Prostate gland (tissue), 2 donors: ENCODE measurements around the gene DAPL1. TPM values are rescaled to one million over a fixed set of nuclear protein-coding genes. Genes with fewer than 3 reads are reported as not detected.

ENCODE experiments used
- DNase-seq: peaks from one replicate; pipeline ENCODE4 v3.0.0-alpha.2; 2019; ENCODE audit warnings: low spot score
- H3K27ac ChIP-seq, 2 donors: fragments of 200-600 bp; sonication (generic); 2 replicates each; pipeline ENCODE4 v1.5.1; 2017 to 2019
- H3K27me3 ChIP-seq: fragments of 200-600 bp; sonication (generic); replicated peaks from 2 replicates; pipeline ENCODE4 v1.5.1; 2019; ENCODE audit not compliant: insufficient read depth
- H3K36me3 ChIP-seq, 2 donors: fragments of 200-600 bp; sonication (generic); 1 replicate in 1 of 2; 2 replicates in 1 of 2; pipeline versions ENCODE4 v1.5.1 to v1.8.1; 2017 to 2019
- H3K4me1 ChIP-seq: fragments of 200-600 bp; sonication (generic); replicated peaks from 2 replicates; pipeline ENCODE4 v1.5.1; 2019
- H3K4me3 ChIP-seq, 2 donors: fragments of 200-600 bp; sonication (generic); 2 replicates each; pipeline ENCODE4 v1.5.1; 2017 to 2019
- H3K9me3 ChIP-seq: fragments of 200-600 bp; sonication (generic); 2 replicates; pipeline ENCODE4 v1.5.1; 2017
- POLR2A ChIP-seq: fragments of 450-650 bp; IDR thresholded peaks from one replicate; pipeline ENCODE4 v1.6.1; 2016; ENCODE audit warnings: antibody characterized with exemption, mild to moderate bottlenecking
- POLR2AphosphoS5 ChIP-seq: sonication (generic); formaldehyde crosslinking; IDR thresholded peaks from one replicate; pipeline ENCODE4 v1.6.1; 2017; ENCODE audit warnings: antibody characterized with exemption
- WGBS: methylation state at CpG from one replicate; pipeline ENCODE4 v1.1.5; 2018; 5-methylcytosine and 5-hydroxymethylcytosine counted together
- intact Hi-C: fragments of 100-400 bp; cut with DNase I; formaldehyde crosslinking; loops from one replicate; pipeline ENCODE4 v1.14.2; 2022
- total RNA-seq, 2 donors: library from RNA; depleted of rRNA; stranded (reverse); fragments of >200 nt; gene quantifications; one replicate each; pipeline ENCODE4 v1.1.0, GENCODE V29; 2016
- TF ChIP-seq, protein P1 (sequence below), 4 experiments: fragments of 200-600 bp in 2 of 4; fragments of 450-650 bp in 2 of 4; sonication (generic) in 2 of 4; IDR thresholded peaks; 1 replicate in 3 of 4; 2 replicates in 1 of 4; pipeline ENCODE4 v1.5.1; 2016 to 2019; ENCODE audit warnings: antibody characterized with exemption in 4 of 4, mild to moderate bottlenecking in 2 of 4, moderate library complexity in 2 of 4

Gene DAPL1
- total RNA-seq, 2 donors from 2014 or later = 19.0 TPM; not detected in 1

GRCh38 chr2:158750458-158751125 lies 44.5 kb upstream of the DAPL1 start:
- intact Hi-C loops = loop anchor here (5.0 kb wide), 1 partner anchor 293 kb away; the partner anchor contains the start of genes CCDC148 and PKP4
- Histone ChIP-seq H3K27ac (no peak overlapping the region), H3K4me3 (no peak overlapping the region), H3K4me1 (no peaks in the 10 kb centered on the region), H3K9me3 (no peaks in the 10 kb centered on the region), H3K36me3 (no peaks in the 10 kb centered on the region), H3K27me3 (no peaks in the 10 kb centered on the region)
- WGBS = 79% methylated on average over 5 of the region's 5 CpGs
- DNase-seq = no peak
- TF ChIP-seq, protein P1, sequence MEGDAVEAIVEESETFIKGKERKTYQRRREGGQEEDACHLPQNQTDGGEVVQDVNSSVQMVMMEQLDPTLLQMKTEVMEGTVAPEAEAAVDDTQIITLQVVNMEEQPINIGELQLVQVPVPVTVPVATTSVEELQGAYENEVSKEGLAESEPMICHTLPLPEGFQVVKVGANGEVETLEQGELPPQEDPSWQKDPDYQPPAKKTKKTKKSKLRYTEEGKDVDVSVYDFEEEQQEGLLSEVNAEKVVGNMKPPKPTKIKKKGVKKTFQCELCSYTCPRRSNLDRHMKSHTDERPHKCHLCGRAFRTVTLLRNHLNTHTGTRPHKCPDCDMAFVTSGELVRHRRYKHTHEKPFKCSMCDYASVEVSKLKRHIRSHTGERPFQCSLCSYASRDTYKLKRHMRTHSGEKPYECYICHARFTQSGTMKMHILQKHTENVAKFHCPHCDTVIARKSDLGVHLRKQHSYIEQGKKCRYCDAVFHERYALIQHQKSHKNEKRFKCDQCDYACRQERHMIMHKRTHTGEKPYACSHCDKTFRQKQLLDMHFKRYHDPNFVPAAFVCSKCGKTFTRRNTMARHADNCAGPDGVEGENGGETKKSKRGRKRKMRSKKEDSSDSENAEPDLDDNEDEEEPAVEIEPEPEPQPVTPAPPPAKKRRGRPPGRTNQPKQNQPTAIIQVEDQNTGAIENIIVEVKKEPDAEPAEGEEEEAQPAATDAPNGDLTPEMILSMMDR (IDR thresholded peaks at IDR 0.05) = no peak
- no peak for TF ChIP-seq POLR2AphosphoS5
- no peak for TF ChIP-seq POLR2A

DNA sequence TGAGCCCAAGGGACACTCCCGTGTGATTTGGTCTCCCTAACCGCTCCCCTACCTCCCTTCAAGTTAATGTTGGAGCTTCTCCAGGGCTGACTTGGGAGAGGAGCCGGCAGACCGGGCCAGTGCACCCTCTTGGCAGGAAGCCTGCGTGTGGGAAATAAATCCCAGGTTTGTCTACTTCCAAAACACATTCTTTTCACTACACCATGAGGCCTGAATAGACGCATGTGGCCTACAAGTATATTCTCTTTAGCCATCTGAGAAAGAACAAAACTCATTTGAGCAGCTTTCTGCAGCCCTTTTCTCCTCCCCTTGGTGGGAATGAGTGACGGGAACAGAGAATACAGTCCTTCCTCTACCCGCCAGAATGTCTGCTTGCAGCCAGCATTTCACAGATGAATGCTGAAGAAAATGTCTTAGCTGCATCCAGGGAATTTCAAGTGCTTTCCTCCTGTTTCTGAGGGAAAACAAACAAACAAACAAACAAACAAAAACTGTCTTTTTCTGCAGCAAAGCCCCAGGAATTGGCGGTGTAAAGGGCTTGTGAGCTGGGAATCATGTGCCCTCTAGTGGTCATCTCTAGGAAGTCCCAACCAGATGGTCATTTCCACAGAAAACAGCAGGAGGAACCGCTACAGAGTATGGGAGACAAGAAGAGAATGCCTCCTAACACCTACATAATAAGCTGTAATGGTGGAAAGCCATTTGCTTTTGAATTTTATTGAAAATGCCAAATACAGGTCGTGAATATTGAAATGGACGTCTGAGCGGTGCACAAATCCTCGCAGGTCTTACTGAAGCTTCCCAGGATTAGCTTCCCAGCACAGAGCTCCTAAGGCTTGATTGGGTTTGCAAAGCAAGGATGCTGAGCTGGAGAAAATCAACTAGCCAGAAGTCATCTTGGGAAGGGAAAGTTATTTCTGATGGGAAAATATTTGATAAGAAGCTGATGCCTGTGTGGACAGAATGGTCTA lies 41.2 kb upstream of the DAPL1 start:
- intact Hi-C loops = loop anchor here (5.0 kb wide), 1 partner anchor 297 kb away; the partner anchor contains the start of genes CCDC148 and PKP4
- 17% methylated on average over 14 of the region's 14 CpGs for WGBS
- DNase-seq = peak; percentile 37
- no peaks in the 10 kb centered on the region for H3K9me3 ChIP-seq
- no peaks in the 10 kb centered on the region for H3K4me1 ChIP-seq
- H3K27me3 ChIP-seq = no peaks in the 10 kb centered on the region
- H3K36me3 ChIP-seq = no peaks in the 10 kb centered on the region
- H3K27ac ChIP-seq = no peak overlapping the region
- H3K4me3 ChIP-seq = no peak overlapping the region
- TF ChIP-seq POLR2AphosphoS5 = peak; percentile 30
- TF ChIP-seq, protein P1 (IDR thresholded peaks at IDR 0.05) = peak; percentile 70 to 86 (median 78)
- no peak for TF ChIP-seq POLR2A

GRCh38 chr2:158755310-158756087 lies 39.6 kb upstream of the DAPL1 start:
- TF ChIP-seq POLR2AphosphoS5 = no peak
- TF ChIP-seq POLR2A = no peak
- TF ChIP-seq, protein P1 (IDR thresholded peaks at IDR 0.05) = no peak
- H3K4me1 ChIP-seq = no peaks in the 10 kb centered on the region
- H3K36me3 ChIP-seq = no peaks in the 10 kb centered on the region
- WGBS = 51% methylated on average over 8 of the region's 8 CpGs
- DNase-seq = no peak
- no peaks in the 10 kb centered on the region for H3K9me3 ChIP-seq
- H3K27me3 ChIP-seq = no peaks in the 10 kb centered on the region
- no peak overlapping the region for H3K27ac ChIP-seq
- intact Hi-C loops = no loop called here
- no peak overlapping the region for H3K4me3 ChIP-seq

- intact Hi-C loops = no loop called here
Observed at GRCh38 chr2:158756331-158756730, 38.8 kb upstream of the DAPL1 start.

More at GRCh38 chr2:158756331-158756730, 38.8 kb upstream of the DAPL1 start:
- H3K4me1 ChIP-seq = no peaks in the 10 kb centered on the region
- H3K4me3 ChIP-seq = no peak overlapping the region
- H3K27ac ChIP-seq = no peak overlapping the region
- no peaks in the 10 kb centered on the region for H3K36me3 ChIP-seq
- WGBS = 85% methylated on average over 8 of the region's 8 CpGs
- no peaks in the 10 kb centered on the region for H3K27me3 ChIP-seq
- no peaks in the 10 kb centered on the region for H3K9me3 ChIP-seq
- TF ChIP-seq POLR2A = no peak
- TF ChIP-seq POLR2AphosphoS5 = no peak
- TF ChIP-seq, protein P1 (IDR thresholded peaks at IDR 0.05) = no peak
- DNase-seq = no peak
